Vagina (tissue), 2 donors: ENCODE results near the gene RELA.

Experiments
- CTCF ChIP-seq, 3 experiments: fragments of 450-650 bp in 2 of 3; fragments of 200-600 bp in 1 of 3; sonication (generic) in 1 of 3; IDR thresholded peaks; one replicate each; pipeline ENCODE4 v1.5.1; 2017 to 2019; ENCODE audit warnings: antibody characterized with exemption in 3 of 3, mild to moderate bottlenecking in 2 of 3, moderate library complexity in 2 of 3
- POLR2AphosphoS5 ChIP-seq, 2 donors: sonication (generic); formaldehyde crosslinking; IDR thresholded peaks; one replicate each; pipeline ENCODE4 v1.9.0; 2017; ENCODE audit warnings: antibody characterized with exemption in 2 of 2, mild to moderate bottlenecking in 2 of 2, low read depth in 1 of 2; ENCODE audit not compliant: insufficient read depth in 1 of 2

- no peak for TF ChIP-seq CTCF (IDR thresholded peaks at IDR 0.05)
- no peak for TF ChIP-seq POLR2AphosphoS5 (IDR thresholded peaks at IDR 0.05; ENCODE audit: insufficient read depth in 1 of 2, low read depth in 1 of 2)
Observed at GRCh38 chr11:65643971-65644370, 18.7 kb downstream of the RELA start.
